ENCODE measurements around the gene PARVG. TPM values are rescaled to one million over a fixed set of nuclear protein-coding genes. Genes with fewer than 3 reads are reported as not detected.

The PARVG gene
- total and polyA plus RNA-seq, 3 experiments from 2014 or later: 56.0 to 94.4 (median 57.4) TPM

GRCh38 chr22:44246615-44247326 lies 66.0 kb downstream of the PARVG start:
- DNase-seq: no peak
- Mint-ChIP-seq H3K9me3 (peaks cover 8 to 14% (median 10%) of the 10 kb centered on the region in 5 donors), H3K4me3 (no peak overlapping the region), H3K27ac (no peak overlapping the region), H3K4me1 (no peaks in the 10 kb centered on the region), H3K27me3 (peaks cover 17 to 55% of the 10 kb centered on the region in 2 donors), H3K36me3 (peaks cover 0 to 16% (median 0%) of the 10 kb centered on the region in 3 donors)
- H3K36me3 ChIP-seq (ENCODE audit: insufficient read depth, low read length): no peaks in the 10 kb centered on the region
- ChIA-PET POLR2A (no interaction called here), CTCF (no interaction called here)
- H3K4me1 ChIP-seq (ENCODE audit: insufficient read depth, low read length): no peaks in the 10 kb centered on the region
- no peaks in the 10 kb centered on the region for H3K9me3 ChIP-seq (ENCODE audit: low read length)
- no peak overlapping the region for H3K4me3 ChIP-seq (ENCODE audit: low read length)
- H3K27me3 ChIP-seq (ENCODE audit: insufficient read depth, low read length, poor library complexity, severe bottlenecking): no peaks in the 10 kb centered on the region
- no peak overlapping the region for H3K27ac ChIP-seq (ENCODE audit: low read depth, low read length)

- Histone ChIP-seq H3K36me3 (ENCODE audit: insufficient read depth, low read length) (no peaks in the 10 kb centered on the region), H3K27ac (ENCODE audit: low read depth, low read length) (no peak overlapping the region), H3K9me3 (ENCODE audit: low read length) (no peaks in the 10 kb centered on the region), H3K27me3 (ENCODE audit: insufficient read depth, low read length, poor library complexity, severe bottlenecking) (no peaks in the 10 kb centered on the region), H3K4me1 (ENCODE audit: insufficient read depth, low read length) (no peaks in the 10 kb centered on the region), H3K4me3 (ENCODE audit: low read length) (no peak overlapping the region)
- no peak overlapping the region for H3K27ac Mint-ChIP-seq
- H3K4me1 Mint-ChIP-seq: no peaks in the 10 kb centered on the region
- DNase-seq: no peak
- peaks cover 8 to 14% (median 10%) of the 10 kb centered on the region in 5 donors for H3K9me3 Mint-ChIP-seq
- peaks cover 20 to 50% of the 10 kb centered on the region in 2 donors for H3K27me3 Mint-ChIP-seq
- H3K4me3 Mint-ChIP-seq: no peak overlapping the region
- CTCF ChIA-PET: no interaction called here
- POLR2A ChIA-PET: no interaction called here
- H3K36me3 Mint-ChIP-seq: peaks cover 0 to 11% (median 0%) of the 10 kb centered on the region in 3 donors
These were observed 66.6 kb downstream of the PARVG start for GRCh38 chr22:44247346-44247745.

GRCh38 chr22:44247923-44248892 lies 67.5 kb downstream of the PARVG start:
- Histone ChIP-seq H3K9me3 (ENCODE audit: low read length) (no peaks in the 10 kb centered on the region), H3K36me3 (ENCODE audit: insufficient read depth, low read length) (no peaks in the 10 kb centered on the region), H3K27me3 (ENCODE audit: insufficient read depth, low read length, poor library complexity, severe bottlenecking) (no peaks in the 10 kb centered on the region), H3K4me3 (ENCODE audit: low read length) (no peak overlapping the region), H3K4me1 (ENCODE audit: insufficient read depth, low read length) (no peaks in the 10 kb centered on the region), H3K27ac (ENCODE audit: low read depth, low read length) (no peak overlapping the region)
- peaks cover 0 to 10% (median 0%) of the 10 kb centered on the region in 3 donors for H3K36me3 Mint-ChIP-seq
- H3K27me3 Mint-ChIP-seq: peaks cover 21 to 45% of the 10 kb centered on the region in 2 donors
- no peaks in the 10 kb centered on the region for H3K4me1 Mint-ChIP-seq
- no peak overlapping the region for H3K4me3 Mint-ChIP-seq
- H3K27ac Mint-ChIP-seq: peak overlapping the region in 1 of 8 donors; percentile 37
- peaks cover 8 to 14% (median 10%) of the 10 kb centered on the region in 5 donors for H3K9me3 Mint-ChIP-seq
- CTCF ChIA-PET: no interaction called here
- POLR2A ChIA-PET: no interaction called here
- DNase-seq: no peak

- CTCF ChIA-PET: no interaction called here
- Mint-ChIP-seq H3K4me3 (no peak overlapping the region), H3K27ac (peak overlapping the region in 2 of 8 donors; percentile 27 to 68), H3K9me3 (peaks cover 8 to 14% (median 10%) of the 10 kb centered on the region in 5 donors), H3K4me1 (no peaks in the 10 kb centered on the region), H3K27me3 (peaks cover 19 to 38% of the 10 kb centered on the region in 2 donors), H3K36me3 (peaks cover 0 to 10% (median 0%) of the 10 kb centered on the region in 3 donors)
- DNase-seq: no peak
- Histone ChIP-seq H3K36me3 (ENCODE audit: insufficient read depth, low read length) (no peaks in the 10 kb centered on the region), H3K27ac (ENCODE audit: low read depth, low read length) (no peak overlapping the region), H3K27me3 (ENCODE audit: insufficient read depth, low read length, poor library complexity, severe bottlenecking) (no peaks in the 10 kb centered on the region), H3K9me3 (ENCODE audit: low read length) (no peaks in the 10 kb centered on the region), H3K4me3 (ENCODE audit: low read length) (no peak overlapping the region), H3K4me1 (ENCODE audit: insufficient read depth, low read length) (no peaks in the 10 kb centered on the region)
- POLR2A ChIA-PET: no interaction called here
These were observed 68.2 kb downstream of the PARVG start for GRCh38 chr22:44248926-44249325.

GRCh38 chr22:44249376-44250147 lies 68.8 kb downstream of the PARVG start:
- Mint-ChIP-seq H3K9me3 (peaks cover 8 to 14% (median 10%) of the 10 kb centered on the region in 5 donors), H3K36me3 (peaks cover 0 to 10% (median 0%) of the 10 kb centered on the region in 3 donors), H3K4me1 (no peaks in the 10 kb centered on the region), H3K27ac (peak overlapping the region in 1 of 8 donors; percentile 27), H3K27me3 (peaks cover 19 to 31% of the 10 kb centered on the region in 2 donors), H3K4me3 (no peak overlapping the region)
- Histone ChIP-seq H3K36me3 (ENCODE audit: insufficient read depth, low read length) (no peaks in the 10 kb centered on the region), H3K9me3 (ENCODE audit: low read length) (no peaks in the 10 kb centered on the region), H3K4me1 (ENCODE audit: insufficient read depth, low read length) (no peaks in the 10 kb centered on the region), H3K27me3 (ENCODE audit: insufficient read depth, low read length, poor library complexity, severe bottlenecking) (no peaks in the 10 kb centered on the region), H3K4me3 (ENCODE audit: low read length) (no peak overlapping the region), H3K27ac (ENCODE audit: low read depth, low read length) (no peak overlapping the region)
- DNase-seq: no peak
- ChIA-PET POLR2A (no interaction called here), CTCF (no interaction called here)

- H3K4me3 Mint-ChIP-seq: no peak overlapping the region
- POLR2A ChIA-PET: no interaction called here
- peaks cover 18 to 32% of the 10 kb centered on the region in 2 donors for H3K27me3 Mint-ChIP-seq
- no peak overlapping the region for H3K4me3 ChIP-seq (ENCODE audit: low read length)
- H3K36me3 Mint-ChIP-seq: peaks cover 0 to 7% (median 0%) of the 10 kb centered on the region in 3 donors
- no peaks in the 10 kb centered on the region for H3K4me1 ChIP-seq (ENCODE audit: insufficient read depth, low read length)
- peaks cover 3 to 7% (median 5%) of the 10 kb centered on the region in 5 donors for H3K9me3 Mint-ChIP-seq
- H3K9me3 ChIP-seq (ENCODE audit: low read length): no peaks in the 10 kb centered on the region
- CTCF ChIA-PET: no interaction called here
- no peak overlapping the region for H3K27ac Mint-ChIP-seq
- H3K36me3 ChIP-seq (ENCODE audit: insufficient read depth, low read length): no peaks in the 10 kb centered on the region
- H3K4me1 Mint-ChIP-seq: peaks cover 0 to 2% (median 0%) of the 10 kb centered on the region in 3 donors
- no peak overlapping the region for H3K27ac ChIP-seq (ENCODE audit: low read depth, low read length)
- no peak for DNase-seq
- no peaks in the 10 kb centered on the region for H3K27me3 ChIP-seq (ENCODE audit: insufficient read depth, low read length, poor library complexity, severe bottlenecking)
These were observed 74.1 kb downstream of the PARVG start for GRCh38 chr22:44254811-44255210.

GRCh38 chr22:44256085-44256484 lies 75.4 kb downstream of the PARVG start:
- Mint-ChIP-seq H3K27ac (no peak overlapping the region), H3K36me3 (no peaks in the 10 kb centered on the region), H3K4me3 (no peak overlapping the region), H3K9me3 (peaks cover 0 to 2% (median 0%) of the 10 kb centered on the region in 5 donors), H3K27me3 (peaks cover 17 to 24% of the 10 kb centered on the region in 2 donors), H3K4me1 (peaks cover 0 to 6% (median 0%) of the 10 kb centered on the region in 3 donors)
- POLR2A ChIA-PET: no interaction called here
- DNase-seq: no peak
- no peak overlapping the region for H3K27ac ChIP-seq (ENCODE audit: low read depth, low read length)
- no peaks in the 10 kb centered on the region for H3K36me3 ChIP-seq (ENCODE audit: insufficient read depth, low read length)
- no peak overlapping the region for H3K4me3 ChIP-seq (ENCODE audit: low read length)
- H3K4me1 ChIP-seq (ENCODE audit: insufficient read depth, low read length): no peaks in the 10 kb centered on the region
- no peaks in the 10 kb centered on the region for H3K27me3 ChIP-seq (ENCODE audit: insufficient read depth, low read length, poor library complexity, severe bottlenecking)
- no peaks in the 10 kb centered on the region for H3K9me3 ChIP-seq (ENCODE audit: low read length)
- CTCF ChIA-PET: no interaction called here

Data from CD8-positive, alpha-beta memory T cell (primary cell).